HG02588 (cell line): ENCODE measurements around the gene TCHP.
"Not testable (repeated sequence)": the region's sequence is repeated elsewhere in the genome, so short reads cannot be mapped to it uniquely, and the experiment has no call there.

ENCODE experiments used
- ATAC-seq: cut with Tn5 transposase; IDR thresholded peaks from one replicate; pipeline ENCODE4 v1.9.1; 2021; ENCODE audit warnings: mild to moderate bottlenecking, moderate library complexity; ENCODE audit not compliant: unreplicated experiment

The TCHP gene, protein sequence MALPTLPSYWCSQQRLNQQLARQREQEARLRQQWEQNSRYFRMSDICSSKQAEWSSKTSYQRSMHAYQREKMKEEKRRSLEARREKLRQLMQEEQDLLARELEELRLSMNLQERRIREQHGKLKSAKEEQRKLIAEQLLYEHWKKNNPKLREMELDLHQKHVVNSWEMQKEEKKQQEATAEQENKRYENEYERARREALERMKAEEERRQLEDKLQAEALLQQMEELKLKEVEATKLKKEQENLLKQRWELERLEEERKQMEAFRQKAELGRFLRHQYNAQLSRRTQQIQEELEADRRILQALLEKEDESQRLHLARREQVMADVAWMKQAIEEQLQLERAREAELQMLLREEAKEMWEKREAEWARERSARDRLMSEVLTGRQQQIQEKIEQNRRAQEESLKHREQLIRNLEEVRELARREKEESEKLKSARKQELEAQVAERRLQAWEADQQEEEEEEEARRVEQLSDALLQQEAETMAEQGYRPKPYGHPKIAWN

DNA sequence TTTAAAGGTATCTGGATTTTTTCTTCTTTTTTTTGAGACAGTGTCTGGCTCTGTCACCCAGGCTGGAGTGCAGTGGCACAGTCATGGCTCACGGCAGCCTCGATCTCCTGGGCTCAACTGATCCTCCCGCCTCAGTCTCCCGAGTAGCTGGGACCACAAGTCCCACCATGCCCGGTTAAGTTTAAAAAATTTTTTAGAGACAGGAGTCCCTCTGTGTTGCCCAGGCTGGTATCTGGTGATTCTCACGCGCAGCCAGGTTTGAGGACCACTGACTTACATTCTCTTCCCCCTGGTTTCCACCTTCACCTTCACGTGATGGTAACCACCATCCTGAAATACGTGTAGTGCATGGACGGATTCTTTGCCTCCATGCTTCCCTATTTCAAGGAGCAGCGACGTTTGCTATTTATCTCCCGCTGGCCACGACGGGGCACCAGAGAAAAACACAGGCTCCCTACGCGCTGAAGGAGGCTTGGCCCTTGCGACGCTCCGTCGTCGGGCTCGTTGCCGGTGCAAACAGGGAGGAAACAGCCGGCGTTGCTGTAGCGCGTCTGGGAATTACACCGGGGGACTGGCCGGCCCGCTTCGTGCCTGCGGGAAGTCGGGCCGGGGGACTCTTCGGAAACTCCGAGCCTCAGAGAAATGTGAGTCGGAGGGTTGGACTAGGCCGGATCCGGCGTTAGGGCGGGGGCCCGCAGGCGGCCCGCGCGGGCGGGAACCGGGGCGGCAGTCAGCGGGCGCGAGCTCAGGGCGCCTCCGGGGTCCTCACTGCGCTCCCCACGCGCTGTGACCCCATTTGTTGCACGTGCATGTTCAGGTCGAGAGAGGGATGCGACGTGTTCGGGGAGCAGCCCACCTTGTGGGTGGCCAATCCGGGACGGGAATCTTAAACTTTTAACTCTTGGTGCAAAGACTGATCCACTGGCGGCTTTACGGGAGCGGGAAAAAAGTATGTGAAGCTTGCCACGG lies at the start of gene TCHP:
Gene TCHP, plus strand, starts transcription at position 492 of the 969 bp plus-strand sequence. CDS start 2,753 bp downstream, outside the sequence.
- peak; percentile 69 for ATAC-seq

DNA sequence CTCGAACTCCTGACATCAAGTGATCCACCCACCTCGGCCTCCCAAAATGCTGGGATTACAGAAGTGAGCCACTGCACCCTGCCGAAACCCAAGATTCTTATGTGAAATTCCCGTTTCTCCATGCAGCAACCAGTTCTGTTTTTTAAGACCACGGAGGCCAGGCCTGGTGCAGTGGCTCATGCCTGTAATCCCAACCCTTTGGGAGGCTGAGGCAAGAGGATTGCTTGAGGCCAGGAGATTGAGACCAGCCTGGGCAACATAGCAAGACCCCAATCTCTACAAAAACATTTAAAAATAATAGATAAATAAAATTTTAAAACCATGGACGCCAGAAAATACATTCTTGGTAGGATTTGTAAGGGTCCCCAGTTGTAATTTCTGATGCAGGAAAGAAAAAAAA lies 49.6 kb upstream of the TCHP start:
- ATAC-seq: not testable (repeated sequence)

GRCh38 chr12:109855377-109855776 lies 44.7 kb upstream of the TCHP start:
- ATAC-seq: no peak

DNA sequence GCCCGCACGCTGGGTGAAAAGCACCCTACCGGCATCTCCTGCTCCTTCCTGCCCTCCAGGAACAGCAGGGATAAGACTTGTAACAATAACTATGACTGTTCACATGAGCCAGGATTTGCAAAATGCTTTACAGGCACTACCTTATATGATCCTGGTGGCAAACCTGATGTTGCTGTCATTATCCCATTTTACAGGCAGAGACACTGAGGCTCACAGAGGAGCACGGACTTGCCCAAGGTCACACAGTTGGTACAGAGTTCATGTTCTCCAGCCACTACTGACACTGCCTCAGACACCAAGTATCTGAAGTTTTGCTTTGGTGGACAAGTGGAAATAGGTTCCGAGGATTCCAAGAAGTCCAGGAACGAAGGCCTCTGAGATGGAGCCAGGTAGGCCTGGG lies 42.4 kb upstream of the TCHP start:
- no peak for ATAC-seq

GRCh38 chr12:109858764-109859163 lies 41.3 kb upstream of the TCHP start:
- no peak for ATAC-seq

GRCh38 chr12:109860977-109861376 lies 39.1 kb upstream of the TCHP start:
- ATAC-seq: no peak

- no peak for ATAC-seq
These were observed 38.3 kb upstream of the TCHP start for GRCh38 chr12:109861689-109862314.

- not testable (repeated sequence) for ATAC-seq
These were observed 37.6 kb upstream of the TCHP start for GRCh38 chr12:109862491-109862890.

DNA sequence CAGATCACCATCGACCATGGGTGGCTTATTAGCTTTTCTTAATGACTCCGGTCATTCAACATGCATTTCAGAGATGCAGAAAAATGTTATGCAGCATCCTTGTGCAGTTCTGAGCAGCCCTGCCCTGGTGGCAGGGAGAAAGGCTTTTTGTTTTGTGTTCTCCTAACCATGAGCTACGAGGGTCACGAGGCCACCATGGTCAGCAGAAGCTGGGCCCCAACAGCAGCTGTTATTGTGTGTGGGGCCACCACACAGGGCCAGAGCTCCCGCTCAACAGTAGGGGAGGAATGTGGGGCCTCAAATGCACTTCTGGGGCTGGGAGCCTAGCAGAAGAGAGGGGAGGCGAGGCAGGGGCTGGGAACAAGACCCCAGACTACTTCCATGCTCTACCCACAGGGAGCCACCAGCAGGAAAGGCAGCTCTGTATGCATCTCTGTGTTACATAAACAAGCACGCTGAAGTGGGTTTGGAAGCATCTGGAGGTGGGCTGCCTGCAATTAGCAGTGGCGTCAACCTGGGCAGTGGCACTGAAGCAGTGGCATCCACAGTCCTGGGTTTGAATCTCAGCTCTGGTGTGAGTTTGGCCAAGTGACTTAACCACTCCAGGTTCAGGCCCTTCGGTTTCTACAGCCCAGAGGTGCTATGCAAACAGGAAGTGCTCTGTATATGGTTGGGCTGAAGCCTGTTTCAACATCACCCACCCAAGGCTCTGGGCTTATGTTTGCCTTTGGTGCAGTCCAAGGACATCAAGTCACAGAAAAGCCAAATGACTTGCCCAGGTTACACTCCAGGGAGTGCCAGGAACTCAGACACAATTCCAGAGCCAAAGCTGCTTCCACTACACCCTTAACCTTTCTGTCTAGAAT lies 36.0 kb upstream of the TCHP start:
- ATAC-seq: no peak

GRCh38 chr12:109864916-109865315 lies 35.2 kb upstream of the TCHP start:
- ATAC-seq: no peak

- no peak for ATAC-seq
These were observed 31.7 kb upstream of the TCHP start for GRCh38 chr12:109868182-109869051.

GRCh38 chr12:109870648-109871047 lies 29.4 kb upstream of the TCHP start:
- no peak for ATAC-seq

GRCh38 chr12:109871668-109872314 lies 28.3 kb upstream of the TCHP start:
- no peak for ATAC-seq

GRCh38 chr12:109873653-109874052 lies 26.4 kb upstream of the TCHP start:
- no peak for ATAC-seq

GRCh38 chr12:109875572-109876131 lies 24.4 kb upstream of the TCHP start:
- ATAC-seq: no peak

DNA sequence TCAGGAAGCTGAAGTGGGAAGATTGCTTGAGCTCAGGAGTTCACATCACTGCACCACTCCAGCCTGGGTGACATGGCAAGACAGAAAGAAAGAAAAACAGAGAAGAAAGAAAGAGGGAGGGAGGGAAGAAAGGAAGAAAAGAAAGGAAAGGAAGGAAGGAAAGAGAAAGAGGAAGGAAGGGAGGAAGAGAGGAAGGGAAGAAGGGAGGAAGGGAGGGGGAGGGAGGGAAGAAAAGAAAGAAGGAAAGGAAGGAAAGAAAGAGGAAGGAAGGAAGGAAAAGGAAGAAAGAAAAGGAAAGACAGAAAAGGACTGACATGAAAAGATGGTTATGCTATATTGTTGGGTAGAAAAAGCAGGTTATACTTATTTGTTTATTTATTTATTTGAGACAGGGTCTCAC lies 23.7 kb upstream of the TCHP start:
- ATAC-seq: no peak

- no peak for ATAC-seq
These were observed 22.4 kb upstream of the TCHP start for GRCh38 chr12:109877504-109878246.

DNA sequence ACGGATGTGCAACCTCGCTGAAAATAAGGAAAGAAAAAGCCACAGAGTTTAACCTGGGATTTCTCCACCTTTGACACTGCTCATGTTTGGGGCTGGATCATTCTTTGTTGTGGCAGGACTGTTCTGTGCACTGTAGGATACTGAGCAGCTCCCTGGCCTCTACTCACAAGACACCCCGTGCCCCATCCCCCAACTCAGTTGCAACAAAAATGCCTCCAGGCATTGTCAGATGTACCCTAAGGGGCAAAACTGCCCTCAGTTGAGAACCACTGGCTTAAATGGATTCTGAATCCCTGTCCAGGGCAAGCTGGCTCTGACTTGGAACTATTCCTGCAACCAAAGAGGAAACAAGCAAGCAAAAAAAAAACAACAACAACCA lies 21.8 kb upstream of the TCHP start:
- no peak for ATAC-seq
